Mesenchymal stem cell (in vitro differentiated cells and primary cell): Measurements from ENCODE around the gene SLC7A14.

Source experiments
- DNase-seq: peaks from one replicate; pipeline ENCODE4 v3.0.0-alpha.2; 2013
- H2AFZ ChIP-seq: one replicate; pipeline ENCODE4 v1.6.1; 2013; ENCODE audit warnings: low read depth, mild to moderate bottlenecking, control low read depth, inconsistent platforms, low read length, moderate library complexity
- H2AK5ac ChIP-seq: 2 replicates; pipeline ENCODE4 v1.6.1; 2013; ENCODE audit warnings: low read length, moderate library complexity, mild to moderate bottlenecking, inconsistent platforms; ENCODE audit not compliant: severe bottlenecking
- H2BK120ac ChIP-seq: one replicate; pipeline ENCODE4 v1.6.1; 2013; ENCODE audit warnings: low read depth, mild to moderate bottlenecking, inconsistent platforms, low read length, moderate library complexity
- H2BK12ac ChIP-seq, 2 experiments: one replicate each; pipeline ENCODE4 v1.6.1; 2013; ENCODE audit warnings: inconsistent platforms in 2 of 2, low read length in 2 of 2, mild to moderate bottlenecking in 2 of 2, moderate library complexity in 2 of 2, control low read depth in 1 of 2
- H2BK15ac ChIP-seq: one replicate; pipeline ENCODE4 v1.6.1; 2013; ENCODE audit warnings: mild to moderate bottlenecking, low read depth, inconsistent platforms; ENCODE audit not compliant: poor library complexity, severe bottlenecking
- H2BK5ac ChIP-seq: 2 replicates; pipeline ENCODE4 v1.6.1; 2013; ENCODE audit warnings: low read depth, mild to moderate bottlenecking, low read length, control low read depth, inconsistent platforms; ENCODE audit not compliant: poor library complexity, severe bottlenecking
- H3K14ac ChIP-seq, 2 experiments: one replicate each; pipeline ENCODE4 v1.6.1; 2013; ENCODE audit warnings: inconsistent platforms in 2 of 2, low read length in 2 of 2, control low read depth in 1 of 2, mild to moderate bottlenecking in 1 of 2, moderate library complexity in 1 of 2
- H3K18ac ChIP-seq, 2 experiments: one replicate each; pipeline ENCODE4 v1.6.1; 2013; ENCODE audit warnings: inconsistent platforms in 2 of 2, low read length in 2 of 2, control low read depth in 1 of 2, low read depth in 1 of 2, mild to moderate bottlenecking in 1 of 2
- H3K23ac ChIP-seq, 2 experiments: one replicate each; pipeline ENCODE4 v1.6.1; 2013; ENCODE audit warnings: inconsistent platforms in 2 of 2, low read length in 2 of 2, mild to moderate bottlenecking in 2 of 2, moderate library complexity in 2 of 2, control low read depth in 1 of 2
- H3K27ac ChIP-seq: 2 replicates; pipeline ENCODE4 v1.5.1; 2013; ENCODE audit warnings: mild to moderate bottlenecking, moderate library complexity, low read length, control low read depth, inconsistent platforms; ENCODE audit not compliant: poor library complexity, severe bottlenecking
- H3K27me3 ChIP-seq, 2 experiments: 2 replicates each; pipeline versions ENCODE4 v1.6.1 to v1.7.0; 2013; ENCODE audit warnings: low read length in 2 of 2, mild to moderate bottlenecking in 2 of 2, moderate library complexity in 2 of 2, control low read depth in 1 of 2, inconsistent platforms in 1 of 2; ENCODE audit not compliant: control insufficient read depth in 1 of 2, insufficient read depth in 1 of 2
- H3K36me3 ChIP-seq, 2 experiments: 2 replicates each; pipeline versions ENCODE4 v1.6.1 to v1.7.0; 2013; ENCODE audit warnings: low read length in 2 of 2, control low read depth in 1 of 2, inconsistent platforms in 1 of 2, low read depth in 1 of 2, mild to moderate bottlenecking in 1 of 2; ENCODE audit not compliant: insufficient read depth in 2 of 2, control insufficient read depth in 1 of 2
- H3K4ac ChIP-seq, 2 experiments: one replicate each; pipeline ENCODE4 v1.6.1; 2013; ENCODE audit warnings: inconsistent platforms in 2 of 2, low read length in 2 of 2, mild to moderate bottlenecking in 2 of 2, moderate library complexity in 2 of 2, control low read depth in 1 of 2, low read depth in 1 of 2
- H3K4me1 ChIP-seq: 2 replicates; pipeline ENCODE4 v1.6.1; 2013; ENCODE audit warnings: low read depth, low read length, control low read depth; ENCODE audit not compliant: control insufficient read depth, insufficient read depth
- H3K4me2 ChIP-seq: 2 replicates; pipeline ENCODE4 v1.6.1; 2013; ENCODE audit warnings: low read length, mild to moderate bottlenecking, inconsistent platforms; ENCODE audit not compliant: poor library complexity, severe bottlenecking
- H3K4me3 ChIP-seq, 2 experiments: 2 replicates each; pipeline versions ENCODE4 v1.5.1 to v1.7.0; 2013; ENCODE audit warnings: low read length in 2 of 2, mild to moderate bottlenecking in 2 of 2, control low read depth in 1 of 2, low read depth in 1 of 2; ENCODE audit not compliant: insufficient read depth in 1 of 2
- H3K79me1 ChIP-seq: replicated peaks from 2 replicates; pipeline ENCODE4 v1.6.1; 2013; ENCODE audit warnings: mild to moderate bottlenecking, control low read depth, low read length, inconsistent platforms; ENCODE audit not compliant: poor library complexity, severe bottlenecking
- H3K9ac ChIP-seq: 2 replicates; pipeline ENCODE4 v1.7.0; 2013; ENCODE audit warnings: mild to moderate bottlenecking, low read length, moderate library complexity
- H3K9me3 ChIP-seq: 2 replicates; pipeline ENCODE4 v1.7.0; 2013; ENCODE audit warnings: mild to moderate bottlenecking, low read length; ENCODE audit not compliant: control insufficient read depth
- H4K8ac ChIP-seq: one replicate; pipeline ENCODE4 v1.6.1; 2013; ENCODE audit warnings: inconsistent platforms, mild to moderate bottlenecking, low read length, moderate library complexity
- H4K91ac ChIP-seq: one replicate; pipeline ENCODE4 v1.6.1; 2013; ENCODE audit warnings: mild to moderate bottlenecking, low read length, inconsistent platforms
- WGBS: methylation state at CpG from one replicate; pipeline ENCODE4 v1.1.7; 2013; ENCODE audit warnings: mixed read lengths; 5-methylcytosine and 5-hydroxymethylcytosine counted together

SLC7A14 gene

GRCh38 chr3:170421758-170422157, 164.1 kb downstream of the SLC7A14 start:
- H2BK120ac ChIP-seq = no peak overlapping the region
- DNase-seq = no peak
- peak overlapping the region in 1 of 2 experiments; percentile 16 for H2BK12ac ChIP-seq
- H3K14ac ChIP-seq = no peak overlapping the region
- no peaks in the 10 kb centered on the region for H3K27me3 ChIP-seq
- H3K4ac ChIP-seq = no peak overlapping the region
- H4K8ac ChIP-seq = no peak overlapping the region
- H3K79me1 ChIP-seq = no peaks in the 10 kb centered on the region
- no peak overlapping the region for H2AK5ac ChIP-seq
- H3K9me3 ChIP-seq = no peaks in the 10 kb centered on the region
- H3K18ac ChIP-seq = no peak overlapping the region
- H3K27ac ChIP-seq = no peak overlapping the region
- peak overlapping the region in 1 of 2 experiments; percentile 93 for H3K4me3 ChIP-seq
- no peak overlapping the region for H2AFZ ChIP-seq
- H2BK15ac ChIP-seq = no peak overlapping the region
- peak overlapping the region; percentile 94 for H3K9ac ChIP-seq
- peaks cover 3% of the 10 kb centered on the region for H3K4me1 ChIP-seq
- peak overlapping the region; percentile 80 for H4K91ac ChIP-seq
- H2BK5ac ChIP-seq = no peak overlapping the region
- H3K23ac ChIP-seq = no peak overlapping the region
- 95% methylated on average over 2 of the region's 2 CpGs for WGBS
- peaks cover 22 to 62% of the 10 kb centered on the region in 2 experiments for H3K36me3 ChIP-seq
- no peak overlapping the region for H3K4me2 ChIP-seq

- Histone ChIP-seq H3K4ac (peak overlapping the region in 1 of 2 experiments; percentile 13), H2BK12ac (peak overlapping the region in 1 of 2 experiments; percentile 23), H3K36me3 (peaks cover 22 to 56% of the 10 kb centered on the region in 2 experiments), H3K79me1 (no peaks in the 10 kb centered on the region), H4K91ac (peak overlapping the region; percentile 66), H2BK120ac (no peak overlapping the region), H3K4me3 (peak overlapping the region in 1 of 2 experiments; percentile 93), H3K14ac (no peak overlapping the region), H4K8ac (no peak overlapping the region), H3K23ac (no peak overlapping the region), H2BK15ac (no peak overlapping the region), H2AFZ (no peak overlapping the region), H3K9ac (peak overlapping the region; percentile 94), H2AK5ac (no peak overlapping the region), H3K9me3 (no peaks in the 10 kb centered on the region), H3K4me1 (peaks cover 3% of the 10 kb centered on the region), H3K18ac (no peak overlapping the region), H3K27me3 (no peaks in the 10 kb centered on the region), H3K27ac (no peak overlapping the region), H2BK5ac (no peak overlapping the region), H3K4me2 (no peak overlapping the region)
- 76% methylated on average over 12 of the region's 12 CpGs for WGBS
- peak; percentile 43 for DNase-seq
These were observed 164.7 kb downstream of the SLC7A14 start for GRCh38 chr3:170421111-170421641.

- Histone ChIP-seq H3K4me2 (no peak overlapping the region), H3K36me3 (peaks cover 22 to 48% of the 10 kb centered on the region in 2 experiments), H3K4ac (peak overlapping the region in 1 of 2 experiments; percentile 26), H2BK12ac (peak overlapping the region; percentile 6 to 22), H4K8ac (peak overlapping the region; percentile 27), H3K27ac (no peak overlapping the region), H3K23ac (no peak overlapping the region), H3K27me3 (no peaks in the 10 kb centered on the region), H3K9ac (peak overlapping the region; percentile 94), H3K4me1 (peaks cover 3% of the 10 kb centered on the region), H3K79me1 (no peaks in the 10 kb centered on the region), H4K91ac (peak overlapping the region; percentile 30), H2BK120ac (no peak overlapping the region), H2AFZ (peak overlapping the region; percentile 19), H3K9me3 (no peaks in the 10 kb centered on the region), H3K4me3 (peak overlapping the region in 1 of 2 experiments; percentile 93), H3K14ac (no peak overlapping the region), H2BK15ac (no peak overlapping the region), H2AK5ac (no peak overlapping the region), H2BK5ac (no peak overlapping the region), H3K18ac (peak overlapping the region; percentile 14 to 40)
- peak; percentile 40 for DNase-seq
- WGBS = 77% methylated on average over 17 of the region's 17 CpGs
These were observed 165.5 kb downstream of the SLC7A14 start for GRCh38 chr3:170420307-170420821.

- Histone ChIP-seq H3K18ac (peak overlapping the region; percentile 38 to 71), H3K27me3 (no peaks in the 10 kb centered on the region), H3K4me3 (peak overlapping the region in 1 of 2 experiments; percentile 93), H3K27ac (no peak overlapping the region), H3K9ac (peak overlapping the region; percentile 94), H3K36me3 (peaks cover 22 to 41% of the 10 kb centered on the region in 2 experiments), H3K79me1 (no peaks in the 10 kb centered on the region), H3K4me2 (no peak overlapping the region), H2BK15ac (peak overlapping the region; percentile 82), H4K8ac (peak overlapping the region; percentile 7), H2AK5ac (no peak overlapping the region), H3K9me3 (no peaks in the 10 kb centered on the region), H2BK120ac (no peak overlapping the region), H3K14ac (no peak overlapping the region), H4K91ac (no peak overlapping the region), H2BK12ac (peak overlapping the region in 1 of 2 experiments; percentile 6), H2BK5ac (no peak overlapping the region), H3K23ac (peak overlapping the region in 1 of 2 experiments; percentile 14), H3K4ac (no peak overlapping the region), H2AFZ (no peak overlapping the region), H3K4me1 (peaks cover 3% of the 10 kb centered on the region)
- peak; percentile 60 for DNase-seq
- 62% methylated on average over 58 of the region's 58 CpGs for WGBS
These were observed 166.3 kb downstream of the SLC7A14 start for GRCh38 chr3:170419557-170420087.
